ENCODE measurements around the gene ZNF438.

Gene ZNF438

DNA sequence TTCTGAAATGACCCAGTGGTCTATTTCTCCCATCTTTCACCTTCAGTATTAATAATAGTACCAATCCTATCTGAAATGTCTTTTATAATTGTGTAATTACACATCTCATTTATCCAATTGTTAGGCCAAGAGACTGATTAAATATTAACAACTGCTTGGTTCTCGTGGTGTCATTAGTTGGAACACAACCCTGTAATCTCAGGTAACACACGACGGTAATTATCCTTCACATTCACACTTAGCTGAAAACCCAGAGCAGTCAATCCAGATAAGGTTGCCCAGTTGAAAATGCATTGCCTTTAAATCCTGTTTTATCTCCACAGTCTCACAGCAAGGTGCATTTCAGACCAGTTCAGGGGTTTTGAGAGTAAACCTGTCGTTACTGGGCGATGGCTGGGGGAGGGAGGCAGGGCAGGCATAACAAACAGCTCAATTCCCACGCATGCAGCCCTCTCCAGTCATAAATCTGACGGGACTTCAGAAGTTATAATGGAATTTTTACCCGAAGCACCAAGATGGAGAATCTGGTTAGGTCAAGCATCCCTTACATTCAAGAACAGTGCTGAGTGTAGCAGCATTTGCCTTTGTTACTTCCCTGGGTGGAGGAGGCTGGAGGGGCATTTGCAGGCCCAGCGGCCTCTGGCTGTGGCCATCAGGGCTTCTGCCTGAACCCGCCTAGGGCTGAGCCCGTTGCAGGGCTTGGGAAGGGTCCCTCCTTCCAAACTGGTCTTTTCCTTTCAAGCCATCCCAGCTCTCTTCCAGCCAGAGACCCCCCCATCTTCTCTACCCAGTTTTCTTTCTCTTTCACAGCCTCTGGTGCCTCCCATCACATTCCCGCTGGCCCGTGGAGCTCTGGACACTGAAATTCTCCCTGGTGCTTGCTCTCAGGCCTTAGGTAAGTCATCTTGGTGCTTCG lies 201.1 kb downstream of the ZNF438 start:
- CTCF ChIA-PET, result interaction anchor here (0.7 kb wide), 1 partner anchor 283 kb away, joined by 3 read pairs; no protein-coding TSS in a partner anchor
- no peak for TF ChIP-seq CTCF (conservative IDR thresholded peaks at IDR 0.05; ENCODE audit: low read depth)
- no peak overlapping the region for H3K27ac ChIP-seq
- no peak for DNase-seq (ENCODE audit: low spot score)
- POLR2A ChIA-PET (ENCODE audit: low non-redundant PET), result no interaction called here

GRCh38 chr10:30829901-30830300 lies 201.8 kb downstream of the ZNF438 start:
- H3K27ac ChIP-seq, result no peak overlapping the region
- DNase-seq (ENCODE audit: low spot score), result no peak
- ChIA-PET CTCF (interaction anchor here (0.5 to 0.7 kb wide), 2 partner anchors 284 to 408 kb away, joined by 3 read pairs; no protein-coding TSS in a partner anchor), POLR2A (ENCODE audit: low non-redundant PET) (no interaction called here)
- TF ChIP-seq CTCF (conservative IDR thresholded peaks at IDR 0.05; ENCODE audit: low read depth), result no peak

DNA sequence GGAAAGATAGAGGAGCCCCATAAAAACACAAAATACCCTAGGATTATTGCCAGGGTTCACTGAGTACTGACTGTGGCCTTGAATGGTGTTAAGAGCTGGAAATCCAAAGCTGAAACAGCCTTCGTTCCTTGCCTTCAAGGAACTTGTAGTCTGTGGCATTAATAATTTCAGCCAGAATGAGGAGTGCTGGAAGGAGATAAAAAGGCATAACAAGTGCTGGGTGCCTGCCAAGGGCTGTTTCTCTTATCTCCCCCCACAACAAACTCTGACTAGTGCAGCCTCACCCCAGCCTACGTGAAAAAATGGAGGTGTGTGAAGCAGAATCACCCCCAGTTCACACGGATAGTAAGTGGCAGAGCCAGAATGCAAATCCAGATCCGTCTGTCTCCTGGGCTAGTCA lies 203.0 kb downstream of the ZNF438 start:
- DNase-seq (ENCODE audit: low spot score), result no peak
- TF ChIP-seq CTCF (conservative IDR thresholded peaks at IDR 0.05; ENCODE audit: low read depth), result no peak
- POLR2A ChIA-PET (ENCODE audit: low non-redundant PET), result no interaction called here
- no peak overlapping the region for H3K27ac ChIP-seq
- CTCF ChIA-PET, result interaction anchor here (0.6 kb wide), 1 partner anchor 45 kb away, joined by 4 read pairs; no protein-coding TSS in a partner anchor

DNA sequence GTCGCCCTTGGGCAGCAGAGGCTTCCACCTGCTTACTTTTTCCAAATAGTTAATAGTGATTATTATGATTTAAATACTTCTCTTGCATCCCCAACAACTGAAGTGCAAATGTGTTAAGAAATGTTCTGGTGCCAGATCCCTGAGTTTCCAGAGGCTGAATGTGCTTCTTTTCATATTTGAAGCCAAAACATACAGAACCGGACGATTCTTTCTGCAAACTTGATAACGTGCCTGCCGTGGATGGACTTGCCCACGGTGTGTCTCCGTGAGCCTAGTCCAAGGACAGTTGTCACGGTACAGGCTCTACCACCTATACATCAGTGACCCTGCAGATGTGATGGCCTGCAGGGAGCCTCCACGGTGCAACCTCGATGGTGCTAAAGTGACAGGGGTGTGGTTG lies 203.5 kb downstream of the ZNF438 start:
- no peak overlapping the region for H3K27ac ChIP-seq
- ChIA-PET CTCF (interaction anchor here (0.6 kb wide), 1 partner anchor 45 kb away, joined by 4 read pairs; no protein-coding TSS in a partner anchor), POLR2A (ENCODE audit: low non-redundant PET) (no interaction called here)
- TF ChIP-seq CTCF (conservative IDR thresholded peaks at IDR 0.05; ENCODE audit: low read depth), result no peak
- no peak for DNase-seq (ENCODE audit: low spot score)

DNA sequence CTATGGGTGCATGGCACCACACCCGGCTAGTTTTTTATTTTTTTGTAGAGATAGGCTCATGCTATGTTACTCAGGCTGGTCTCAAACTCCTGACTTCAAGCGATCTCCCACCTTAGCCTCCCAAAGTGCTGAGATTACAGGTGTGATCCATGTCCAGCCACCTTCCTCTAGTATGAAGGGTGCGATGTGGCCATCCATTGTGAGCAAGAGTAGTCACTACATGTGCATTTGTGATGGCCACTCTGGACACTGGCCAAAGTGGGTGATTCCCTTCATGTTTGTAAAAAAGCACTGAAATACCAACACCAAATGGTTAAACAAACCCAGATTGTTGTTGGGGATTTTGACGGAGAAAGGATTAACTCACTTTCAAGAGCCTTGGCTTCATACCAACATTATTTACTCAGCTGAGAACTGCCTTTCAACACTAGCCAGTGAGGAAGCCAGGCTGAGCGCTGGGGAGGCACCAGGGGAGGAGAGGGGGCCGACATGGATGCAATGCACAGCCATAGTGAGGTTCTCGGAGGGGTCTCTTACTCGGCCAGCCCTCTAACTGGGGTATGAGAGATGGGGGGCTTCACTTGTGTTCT lies 204.0 kb downstream of the ZNF438 start:
- CTCF ChIA-PET, result no interaction called here

More for the DNA sequence above, 204.0 kb downstream of the ZNF438 start:
- no peak overlapping the region for H3K27ac ChIP-seq
- DNase-seq (ENCODE audit: low spot score), result no peak
- POLR2A ChIA-PET (ENCODE audit: low non-redundant PET), result no interaction called here
- TF ChIP-seq CTCF (conservative IDR thresholded peaks at IDR 0.05; ENCODE audit: low read depth), result no peak
